Endodermal cell (in vitro differentiated cells): ENCODE measurements around the gene RFTN1. TPM values are rescaled to one million over a fixed set of nuclear protein-coding genes. Genes with fewer than 3 reads are reported as not detected.

Experiments used
- DNase-seq: peaks from one replicate; pipeline ENCODE4 v3.0.0-alpha.2; 2017
- H3K27ac ChIP-seq: 2 replicates; pipeline ENCODE4 v1.5.1; 2013; ENCODE audit warnings: mild to moderate bottlenecking, low read depth, low read length, moderate library complexity
- H3K27me3 ChIP-seq: 2 replicates; pipeline ENCODE4 v1.6.1; 2013; ENCODE audit warnings: mild to moderate bottlenecking, low read length, moderate library complexity; ENCODE audit not compliant: insufficient read depth, control insufficient read depth, poor library complexity, severe bottlenecking
- H3K36me3 ChIP-seq: 2 replicates; pipeline ENCODE4 v1.7.0; 2013; ENCODE audit warnings: mild to moderate bottlenecking, low read length, moderate library complexity; ENCODE audit not compliant: control insufficient read depth, insufficient read depth
- H3K4me1 ChIP-seq: one replicate; pipeline ENCODE4 v1.7.0; 2013; ENCODE audit warnings: low read length; ENCODE audit not compliant: control insufficient read depth, insufficient read depth
- H3K4me3 ChIP-seq: 2 replicates; pipeline ENCODE4 v1.5.1; 2013; ENCODE audit warnings: mild to moderate bottlenecking, low read length, moderate library complexity
- H3K9ac ChIP-seq: 2 replicates; pipeline ENCODE4 v1.6.1; 2013; ENCODE audit warnings: mild to moderate bottlenecking, low read length, moderate library complexity; ENCODE audit not compliant: poor library complexity, severe bottlenecking; ENCODE audit errors: extremely low read depth
- H3K9me3 ChIP-seq: 2 replicates; pipeline ENCODE4 v1.6.1; 2013; ENCODE audit warnings: mild to moderate bottlenecking, low read length, moderate library complexity; ENCODE audit not compliant: control insufficient read depth
- H3K27ac Mint-ChIP-seq: 2 replicates; pipeline ENCODE4 v1.8.0; 2020; ENCODE audit warnings: mixed read lengths
- H3K27me3 Mint-ChIP-seq: 2 replicates; pipeline ENCODE4 v1.8.0; 2021; ENCODE audit warnings: mild to moderate bottlenecking, mixed read lengths; ENCODE audit not compliant: insufficient read depth
- H3K36me3 Mint-ChIP-seq: 2 replicates; pipeline ENCODE4 v1.8.0; 2020; ENCODE audit warnings: low read depth, mixed read lengths
- H3K4me1 Mint-ChIP-seq: 2 replicates; pipeline ENCODE4 v1.8.0; 2020; ENCODE audit warnings: mixed read lengths
- H3K4me3 Mint-ChIP-seq: 2 replicates; pipeline ENCODE4 v1.8.0; 2020; ENCODE audit warnings: mild to moderate bottlenecking, moderate library complexity, mixed read lengths
- H3K9me3 Mint-ChIP-seq: 2 replicates; pipeline ENCODE4 v1.8.0; 2020; ENCODE audit warnings: mild to moderate bottlenecking, mixed read lengths
- CTCF ChIP-seq: fragments of 200-600 bp; sonication (generic); conservative IDR thresholded peaks from 2 replicates; pipeline ENCODE4 v1.5.0; 2021; ENCODE audit warnings: antibody characterized with exemption, mild to moderate bottlenecking
- WGBS, 2 experiments: methylation state at CpG; one replicate each; pipeline versions ENCODE4 v1.1.5 to v1.1.7; 2013; ENCODE audit warnings: missing lambda C conversion rate in 2 of 2, mixed read lengths in 1 of 2; ENCODE audit not compliant: insufficient coverage in 1 of 2, insufficient read length in 1 of 2; 5-methylcytosine and 5-hydroxymethylcytosine counted together
- total RNA-seq, 2 donors: library from RNA; stranded (reverse); fragmentation: NEBNext Ultra II Directional in 1 of 2; extraction: Animal tissue kit (Norgen Biotek cat#: 25700) in 1 of 2; gene quantifications; 2 replicates in 1 of 2; 3 replicates in 1 of 2; pipeline ENCODE4 v1.2.1, GENCODE V29; 2021

Gene RFTN1
- total RNA-seq, 2 donors from 2014 or later, result 0.80 to 1.1 TPM

DNA sequence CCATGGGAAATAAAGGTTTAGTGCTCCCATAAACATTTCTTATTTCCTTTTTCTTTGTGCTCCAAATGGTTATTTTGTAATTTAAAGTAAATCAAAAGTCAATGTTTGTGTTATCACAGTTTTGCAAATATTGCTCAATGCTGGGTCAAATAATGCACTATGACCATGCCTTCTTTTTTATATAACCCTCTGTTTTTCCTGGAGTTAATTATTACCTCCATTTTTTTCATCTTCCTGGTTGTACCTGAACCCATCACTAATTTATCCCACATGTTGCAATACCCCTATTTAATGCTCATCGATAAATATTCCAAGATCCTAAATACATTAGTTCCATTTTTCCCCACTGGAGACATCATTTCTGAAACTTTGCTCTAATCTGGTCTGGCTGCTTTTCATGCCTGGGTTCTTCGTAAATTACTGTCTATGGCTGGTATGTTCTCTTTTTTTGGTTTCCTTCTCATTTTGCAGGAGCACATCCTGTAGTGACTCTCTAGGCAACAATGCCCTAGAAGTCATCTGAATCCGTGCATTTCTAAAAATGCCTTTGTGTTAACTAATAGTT is 182.1 kb downstream of the RFTN1 start:
- Histone ChIP-seq H3K9me3 (peaks cover 24% of the 10 kb centered on the region), H3K4me3 (peak overlapping the region; percentile 6), H3K9ac (no peak overlapping the region), H3K36me3 (no peaks in the 10 kb centered on the region), H3K4me1 (no peaks in the 10 kb centered on the region), H3K27ac (no peak overlapping the region), H3K27me3 (no peaks in the 10 kb centered on the region)
- H3K4me1 Mint-ChIP-seq, result no peaks in the 10 kb centered on the region
- peaks cover 25% of the 10 kb centered on the region for H3K9me3 Mint-ChIP-seq
- no peaks in the 10 kb centered on the region for H3K27me3 Mint-ChIP-seq
- DNase-seq, result no peak
- peaks cover 74% of the 10 kb centered on the region for H3K36me3 Mint-ChIP-seq
- TF ChIP-seq CTCF, result no peak
- no peak overlapping the region for H3K27ac Mint-ChIP-seq
- 88 to 97% methylated on average over 2 to 3 of the region's 3 CpGs for WGBS, 2 experiments
- H3K4me3 Mint-ChIP-seq, result no peak overlapping the region

DNA sequence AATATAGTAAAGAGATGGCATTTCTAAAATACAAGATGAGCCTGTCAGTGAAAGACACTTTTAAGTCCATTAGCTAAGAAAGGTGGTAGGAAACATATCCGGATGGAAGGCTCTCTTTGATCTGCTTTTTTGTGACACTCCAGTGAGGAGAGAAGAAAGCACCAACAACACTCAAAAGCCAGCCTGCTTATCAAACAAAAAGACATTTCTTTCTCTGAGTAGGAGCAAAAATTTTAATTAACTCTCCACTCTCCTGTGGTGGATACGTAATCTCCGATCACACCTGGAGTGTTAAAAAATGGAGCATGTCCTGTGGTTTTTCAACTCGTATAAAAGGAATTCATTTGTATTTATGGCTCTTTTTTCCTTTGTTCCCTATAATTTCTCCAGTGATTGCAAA is 183.1 kb downstream of the RFTN1 start:
- Histone ChIP-seq H3K27ac (peak overlapping the region; percentile 91), H3K4me3 (no peak overlapping the region), H3K9ac (no peak overlapping the region), H3K27me3 (no peaks in the 10 kb centered on the region), H3K9me3 (peaks cover 24% of the 10 kb centered on the region), H3K36me3 (no peaks in the 10 kb centered on the region), H3K4me1 (no peaks in the 10 kb centered on the region)
- Mint-ChIP-seq H3K4me3 (no peak overlapping the region), H3K4me1 (no peaks in the 10 kb centered on the region), H3K36me3 (peaks cover 69% of the 10 kb centered on the region), H3K9me3 (peaks cover 25% of the 10 kb centered on the region), H3K27ac (no peak overlapping the region), H3K27me3 (no peaks in the 10 kb centered on the region)
- DNase-seq, result peak; percentile 0
- 84 to 91% methylated on average over 3 to 4 of the region's 4 CpGs for WGBS, 2 experiments
- no peak for TF ChIP-seq CTCF

- H3K27me3 ChIP-seq, result no peaks in the 10 kb centered on the region
- H3K9me3 Mint-ChIP-seq, result peaks cover 25% of the 10 kb centered on the region
- H3K27ac ChIP-seq, result peak overlapping the region; percentile 91
- H3K4me3 Mint-ChIP-seq, result no peak overlapping the region
- H3K36me3 Mint-ChIP-seq, result peaks cover 67% of the 10 kb centered on the region
- H3K4me1 ChIP-seq, result no peaks in the 10 kb centered on the region
- H3K4me3 ChIP-seq, result no peak overlapping the region
- no peak for TF ChIP-seq CTCF
- no peak overlapping the region for H3K9ac ChIP-seq
- 54 to 67% methylated on average over 8 to 9 of the region's 9 CpGs for WGBS, 2 experiments
- peaks cover 3% of the 10 kb centered on the region for H3K4me1 Mint-ChIP-seq
- H3K27ac Mint-ChIP-seq, result peak overlapping the region; percentile 74
- H3K27me3 Mint-ChIP-seq, result no peaks in the 10 kb centered on the region
- peak; percentile 52 for DNase-seq
- H3K36me3 ChIP-seq, result no peaks in the 10 kb centered on the region
- H3K9me3 ChIP-seq, result peaks cover 24% of the 10 kb centered on the region
Observed at GRCh38 chr3:16329826-16330129, 183.7 kb downstream of the RFTN1 start.
